Activated T-cell treated with anti-CD3 and anti-CD28 coated beads for 4 hours (primary cell): ENCODE data around the gene GRIK2.
"Not testable (repeated sequence)": the region's sequence is repeated elsewhere in the genome, so short reads cannot be mapped to it uniquely, and the experiment has no call there.

Experiments used
- DNase-seq: peaks from one replicate; pipeline ENCODE4 v3.0.0-alpha.2; 2020

The GRIK2 gene

DNA sequence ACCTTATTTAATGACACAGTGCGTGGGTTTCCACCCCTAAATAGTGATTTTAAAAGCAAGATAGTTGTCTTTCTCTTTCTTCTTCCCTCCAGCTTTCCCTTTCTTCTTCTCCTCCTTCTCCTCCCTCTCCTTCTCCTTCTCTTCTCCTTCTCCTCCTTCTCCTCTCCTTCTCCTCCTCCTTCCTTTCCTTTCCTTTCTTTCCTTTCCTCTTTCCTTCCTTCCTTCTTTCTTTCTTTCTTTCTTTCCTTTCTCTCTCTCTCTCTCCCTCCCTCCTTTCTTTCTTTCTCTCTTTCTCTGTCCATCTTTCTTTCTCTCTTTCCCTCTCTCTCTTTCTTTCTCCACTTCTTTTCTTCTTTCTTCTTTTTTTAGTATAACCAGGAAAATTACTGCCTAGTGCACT is 670.6 kb downstream of the GRIK2 start:
- no peak for DNase-seq

DNA sequence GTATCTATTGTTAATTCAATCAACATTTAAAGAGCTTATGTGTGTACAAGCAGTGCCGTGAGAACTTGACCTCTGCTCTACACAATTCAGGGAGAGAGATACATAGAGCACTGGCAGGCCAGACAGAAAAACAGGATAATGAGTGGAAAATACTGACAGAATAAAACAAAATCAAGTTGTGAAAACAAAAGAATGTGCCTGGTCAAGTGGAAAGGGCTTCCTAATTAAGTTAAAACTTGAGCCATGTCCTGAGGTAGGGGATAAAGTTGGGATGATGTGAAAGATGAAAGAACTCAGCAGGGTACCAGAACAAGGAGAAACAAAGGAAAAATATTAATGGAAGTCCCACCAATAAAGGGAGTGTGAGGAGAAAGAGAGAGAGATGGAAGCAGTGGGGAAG is 672.8 kb downstream of the GRIK2 start:
- DNase-seq = no peak

DNA sequence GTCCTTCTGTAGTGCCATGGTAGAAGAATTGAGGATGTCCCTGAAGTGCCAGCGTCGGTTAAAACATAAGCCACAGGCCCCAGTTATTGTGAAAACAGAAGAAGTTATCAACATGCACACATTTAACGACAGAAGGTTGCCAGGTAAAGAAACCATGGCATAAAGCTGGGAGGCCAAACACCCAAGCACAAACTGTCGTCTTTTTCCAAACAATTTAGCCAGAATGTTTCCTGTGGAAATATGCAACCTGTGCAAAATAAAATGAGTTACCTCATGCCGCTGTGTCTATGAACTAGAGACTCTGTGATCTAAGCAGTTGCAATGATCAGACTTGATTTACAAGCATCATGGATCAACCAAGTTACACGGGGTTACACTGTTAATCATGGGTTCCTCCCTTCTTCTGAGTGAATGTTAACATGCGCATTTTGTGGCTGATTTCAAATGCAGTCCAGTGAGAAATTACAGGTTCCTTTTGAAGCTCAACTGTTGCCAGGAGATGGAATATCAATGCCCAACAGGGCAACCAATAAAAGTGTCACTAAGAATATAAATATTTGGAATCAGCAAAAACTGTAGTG is 674.9 kb downstream of the GRIK2 start:
- DNase-seq = no peak

DNA sequence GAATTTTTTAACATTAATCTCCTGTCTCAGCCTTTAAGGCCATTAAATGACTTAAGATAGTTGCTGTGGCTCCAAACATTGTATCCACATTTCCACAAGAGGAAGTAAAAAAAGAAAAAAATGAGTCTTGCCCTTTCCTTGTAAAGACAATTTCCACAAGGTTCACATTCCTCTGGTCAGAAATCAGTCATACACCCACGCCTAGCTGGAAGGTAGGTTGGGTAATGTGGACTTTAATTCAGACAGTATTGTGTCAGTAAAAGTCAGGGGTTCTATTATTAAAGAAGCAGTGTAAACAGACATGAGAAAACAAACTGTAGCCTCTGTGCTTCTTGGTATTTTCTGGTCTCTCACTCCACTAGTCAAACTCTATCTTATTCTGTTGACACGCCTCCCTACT is 682.0 kb downstream of the GRIK2 start:
- no peak for DNase-seq

DNA sequence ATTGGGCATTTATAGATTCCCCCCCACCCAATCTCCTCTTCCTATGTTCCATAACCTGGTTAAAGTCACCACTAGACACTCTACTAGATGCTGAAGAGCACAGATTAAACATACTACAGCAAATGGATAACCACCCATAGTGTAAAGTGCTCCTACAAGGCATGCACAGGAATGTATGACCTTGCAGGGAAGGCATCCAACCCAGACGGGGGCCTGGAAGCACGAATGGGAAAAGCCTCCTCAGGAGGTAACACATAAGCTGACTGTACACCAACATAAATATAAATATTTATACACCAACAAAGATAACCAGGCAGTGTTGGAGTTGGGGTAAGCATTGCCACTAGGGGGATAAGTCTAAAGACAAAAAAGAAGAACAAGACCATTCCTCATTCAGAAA is 691.7 kb downstream of the GRIK2 start:
- no peak for DNase-seq

DNA sequence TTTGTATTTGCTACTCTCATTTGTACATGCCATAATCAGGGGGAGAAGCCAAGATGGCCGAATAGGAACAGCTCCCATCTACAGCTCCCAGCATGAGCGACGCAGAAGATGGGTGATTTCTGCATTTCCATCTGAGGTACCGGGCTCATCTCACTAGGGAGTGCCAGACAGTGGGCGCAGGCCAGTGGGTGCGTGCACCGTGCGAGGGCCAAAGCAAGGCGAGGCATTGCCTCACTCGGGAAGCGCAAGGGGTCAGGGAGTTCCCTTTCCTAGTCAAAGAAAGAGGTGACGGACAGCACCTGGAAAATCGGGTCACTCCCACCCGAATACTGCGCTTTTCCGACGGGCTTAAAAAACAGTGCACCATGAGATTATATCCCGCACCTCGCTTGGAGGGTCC is 694.7 kb downstream of the GRIK2 start:
- DNase-seq = not testable (repeated sequence)

DNA sequence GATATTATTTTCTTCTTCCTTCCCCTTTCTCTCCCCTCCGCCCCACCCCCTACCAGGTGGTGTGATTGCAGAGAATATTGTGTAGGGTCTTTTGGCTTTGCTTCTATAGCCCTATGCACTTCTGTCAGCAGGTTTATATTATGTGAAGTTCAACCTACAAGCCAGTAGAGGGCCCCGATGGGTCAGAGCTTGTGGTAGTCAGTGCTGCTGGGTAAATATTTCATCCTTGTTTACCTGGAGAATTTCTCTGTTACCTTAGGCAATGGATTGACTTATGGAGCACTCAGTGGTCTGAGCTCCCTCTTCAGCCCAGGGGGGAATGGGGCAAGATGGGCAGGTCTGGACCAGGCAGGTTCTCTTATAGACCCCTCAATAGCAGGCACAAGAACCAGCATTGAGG is 720.9 kb downstream of the GRIK2 start:
- DNase-seq = no peak

DNA sequence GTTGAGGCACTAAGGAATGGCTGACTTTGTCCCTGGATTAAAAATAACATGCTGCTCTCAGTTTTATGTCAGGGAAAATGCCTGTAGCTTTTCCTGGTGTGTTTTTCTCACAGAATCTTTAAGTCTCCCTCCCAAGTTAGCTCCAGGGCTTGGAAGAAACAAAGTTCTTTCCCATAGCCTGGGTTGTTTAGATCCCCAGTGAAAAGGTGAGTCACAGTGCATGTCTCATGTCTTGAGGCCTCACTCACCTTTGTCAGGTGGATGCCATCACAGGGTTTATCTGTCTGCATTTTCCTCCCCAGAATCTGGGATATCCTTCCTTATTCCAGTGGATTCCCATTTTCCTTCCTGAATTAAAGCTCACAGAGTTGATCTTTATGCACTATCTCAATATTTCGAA is 722.4 kb downstream of the GRIK2 start:
- no peak for DNase-seq

DNA sequence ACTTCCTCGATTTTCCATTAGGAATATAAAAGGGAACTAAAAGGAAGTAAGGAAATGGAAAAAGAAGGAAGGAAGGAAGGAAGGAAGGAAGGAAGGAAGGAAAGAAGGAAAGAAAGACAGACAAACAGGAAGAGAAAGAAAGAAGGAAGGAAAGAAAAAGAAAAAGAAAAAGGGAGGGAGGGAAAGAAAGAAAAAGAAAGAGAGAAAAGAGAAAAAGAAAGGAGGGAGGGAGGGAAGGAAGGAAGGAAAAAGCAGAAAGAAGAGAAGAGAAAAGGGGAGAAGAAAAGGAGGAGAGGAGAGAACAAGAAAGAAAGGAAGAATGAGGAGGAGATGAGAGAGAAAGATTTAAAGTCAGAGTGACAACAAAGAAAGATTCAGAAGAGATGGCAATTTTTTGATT is 724.5 kb downstream of the GRIK2 start:
- DNase-seq = no peak
